Large intestine (tissue), 12 donors: ENCODE results near the gene NPRL2. TPM values are rescaled to one million over a fixed set of nuclear protein-coding genes. Genes with fewer than 3 reads are reported as not detected.

Experiments
- DNase-seq, 2 donors: peaks; one replicate each; pipeline versions ENCODE4 v3.0.0 to v3.0.0-alpha.2; 2013
- H3K27ac ChIP-seq: one replicate; pipeline ENCODE4 v1.5.1; 2013; ENCODE audit warnings: low read length
- H3K27me3 ChIP-seq: 2 replicates; pipeline ENCODE4 v1.6.1; 2013; ENCODE audit warnings: low read length; ENCODE audit not compliant: control insufficient read depth, insufficient read depth
- H3K36me3 ChIP-seq: 2 replicates; pipeline ENCODE4 v1.6.1; 2013; ENCODE audit warnings: low read length; ENCODE audit not compliant: control insufficient read depth, insufficient read depth
- H3K4me1 ChIP-seq: one replicate; pipeline ENCODE4 v1.6.1; 2013; ENCODE audit warnings: low read length; ENCODE audit not compliant: control insufficient read depth, insufficient read depth
- H3K4me3 ChIP-seq: one replicate; pipeline ENCODE4 v1.5.1; 2013; ENCODE audit warnings: low read length
- H3K9me3 ChIP-seq: one replicate; pipeline ENCODE4 v1.6.1; 2013; ENCODE audit warnings: mild to moderate bottlenecking, low read depth, low read length, moderate library complexity; ENCODE audit not compliant: control insufficient read depth
- WGBS: methylation state at CpG from one replicate; pipeline ENCODE4 v1.1.5; 2013; ENCODE audit warnings: low lambda C conversion rate; ENCODE audit not compliant: insufficient coverage; 5-methylcytosine and 5-hydroxymethylcytosine counted together
- long read RNA-seq, 11 donors: transcript quantifications; one replicate each; lab custom pipeline, GENCODE V29; 2026
- polyA plus RNA-seq: library from polyadenylated mRNA; unstranded; fragments of 120-200 nt; gene quantifications from one replicate; pipeline ENCODE4 v1.2.1, GENCODE V29; 2013

NPRL2 gene
- 20.7 TPM for polyA plus RNA-seq
- long read RNA-seq, donor 1, transcript NPRL2-201 (11 exons, 1,700 nt), result major isoform, 5 of 5 reads
- long read RNA-seq, donor 1, partial matches to known transcripts, result 0 of 5 reads
- long read RNA-seq, donor 1, other reads (novel, unspliced or antisense), result 0 of 5 reads
- long read RNA-seq, donor 2, transcript NPRL2-201 (11 exons, 1,700 nt), result major isoform, 6 of 39 reads
- long read RNA-seq, donor 2, partial matches to known transcripts, result 0 of 39 reads
- long read RNA-seq, donor 2, other reads (novel, unspliced or antisense), result 31 of 39 reads
- long read RNA-seq, donor 3, result 0 reads
- long read RNA-seq, donor 4, result 0 reads
- long read RNA-seq, donor 5, partial matches to known transcripts, result 0 of 1 reads
- long read RNA-seq, donor 5, other reads (novel, unspliced or antisense), result 0 of 1 reads
- long read RNA-seq, donor 6, transcript NPRL2-201 (11 exons, 1,700 nt), result major isoform, 6 of 8 reads
- long read RNA-seq, donor 6, partial matches to known transcripts, result 0 of 8 reads
- long read RNA-seq, donor 6, other reads (novel, unspliced or antisense), result 0 of 8 reads
- long read RNA-seq, donor 7, partial matches to known transcripts, result 0 of 4 reads
- long read RNA-seq, donor 7, other reads (novel, unspliced or antisense), result 0 of 4 reads
- long read RNA-seq, donor 8, transcript NPRL2-201 (11 exons, 1,700 nt), result major isoform, 7 of 7 reads
- long read RNA-seq, donor 8, partial matches to known transcripts, result 0 of 7 reads
- long read RNA-seq, donor 8, other reads (novel, unspliced or antisense), result 0 of 7 reads
- long read RNA-seq, donor 9, transcript NPRL2-201 (11 exons, 1,700 nt), result major isoform, 8 of 75 reads
- long read RNA-seq, donor 9, partial matches to known transcripts, result 62 of 75 reads
- long read RNA-seq, donor 9, other reads (novel, unspliced or antisense), result 5 of 75 reads
- long read RNA-seq, donor 10, transcript NPRL2-201 (11 exons, 1,700 nt), result major isoform, 10 of 10 reads
- long read RNA-seq, donor 10, partial matches to known transcripts, result 0 of 10 reads
- long read RNA-seq, donor 10, other reads (novel, unspliced or antisense), result 0 of 10 reads
- long read RNA-seq, donor 11, transcript NPRL2-201 (11 exons, 1,700 nt), result major isoform, 5 of 5 reads
- long read RNA-seq, donor 11, partial matches to known transcripts, result 0 of 5 reads
- long read RNA-seq, donor 11, other reads (novel, unspliced or antisense), result 0 of 5 reads

DNA sequence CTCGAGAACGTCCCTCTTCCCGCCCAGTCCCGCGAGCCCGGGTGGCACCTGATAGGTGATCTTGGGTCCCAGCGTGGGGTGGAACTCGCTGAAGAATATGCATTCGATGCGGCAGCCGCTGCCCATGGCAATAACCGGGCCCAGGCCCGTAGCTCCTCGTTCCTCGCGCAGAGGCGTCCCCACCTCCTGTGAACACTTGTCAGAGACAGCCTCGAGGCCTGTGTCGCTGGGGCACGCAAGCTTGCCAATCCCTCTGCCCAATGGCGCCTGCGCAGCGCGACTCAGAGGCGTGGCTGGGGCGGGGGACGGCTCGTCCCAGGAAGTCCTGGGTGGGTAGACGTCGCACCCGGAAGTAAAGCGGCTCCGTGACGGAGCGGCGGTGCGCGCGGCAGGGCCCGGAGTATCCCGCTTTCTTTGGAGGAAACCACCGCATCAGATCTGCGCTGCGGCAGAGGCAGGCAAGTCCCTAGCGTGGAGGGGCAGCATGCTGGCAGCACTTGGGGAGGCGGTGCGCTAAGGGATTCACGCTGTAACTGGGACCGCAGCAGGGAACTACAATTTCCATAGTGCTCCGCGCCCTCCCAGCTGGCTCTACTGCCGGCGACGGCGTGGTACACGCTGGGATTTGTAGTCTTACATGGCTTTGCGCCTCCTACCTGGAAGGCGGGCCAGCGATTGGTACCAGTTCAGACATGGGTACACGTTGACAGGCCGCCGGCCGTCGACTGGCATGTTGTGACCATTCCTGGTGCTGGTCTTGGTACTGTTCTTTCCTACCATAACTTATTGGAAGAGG lies at the start of gene NPRL2, which contains the start of gene CYB561D2:
NPRL2 (minus strand) TSS at position 249 of the 796 bp plus-strand sequence; CDS start at position 126, 123 bp downstream.
CYB561D2 (plus strand) TSS at position 336 of the 796 bp plus-strand sequence. CDS start 572 bp downstream, outside the sequence.
- H3K36me3 ChIP-seq, result peaks cover 55% of the 10 kb centered on the region

GRCh38 chr3:50396502-50396901 lies 45.9 kb upstream of the NPRL2 start:
- H3K4me1 ChIP-seq, result peaks cover 4% of the 10 kb centered on the region
- H3K4me3 ChIP-seq, result no peak overlapping the region
- H3K27ac ChIP-seq, result no peak overlapping the region
- H3K9me3 ChIP-seq, result no peaks in the 10 kb centered on the region
- no peaks in the 10 kb centered on the region for H3K36me3 ChIP-seq
- H3K27me3 ChIP-seq, result no peaks in the 10 kb centered on the region
- no peak for DNase-seq
- WGBS, result no CpG with 5 or more reads among the region's 10 CpGs

More for the DNA sequence above, at the start of gene NPRL2, which contains the start of gene CYB561D2:
- no peaks in the 10 kb centered on the region for H3K9me3 ChIP-seq
- DNase-seq, result peak; percentile 95 to 98
- H3K27me3 ChIP-seq, result no peaks in the 10 kb centered on the region
- peaks cover 30% of the 10 kb centered on the region for H3K4me1 ChIP-seq
- peak within 1 kb of the TSS; percentile 82 for H3K4me3 ChIP-seq
- H3K27ac ChIP-seq, result peak within 1 kb of the TSS; percentile 84
- no CpG with 5 or more reads among the region's 64 CpGs for WGBS

GRCh38 chr3:50395070-50395860 lies 44.7 kb upstream of the NPRL2 start:
- peak in 1 of 2 donors; percentile 36 for DNase-seq
- no CpG with 5 or more reads among the region's 10 CpGs for WGBS

DNA sequence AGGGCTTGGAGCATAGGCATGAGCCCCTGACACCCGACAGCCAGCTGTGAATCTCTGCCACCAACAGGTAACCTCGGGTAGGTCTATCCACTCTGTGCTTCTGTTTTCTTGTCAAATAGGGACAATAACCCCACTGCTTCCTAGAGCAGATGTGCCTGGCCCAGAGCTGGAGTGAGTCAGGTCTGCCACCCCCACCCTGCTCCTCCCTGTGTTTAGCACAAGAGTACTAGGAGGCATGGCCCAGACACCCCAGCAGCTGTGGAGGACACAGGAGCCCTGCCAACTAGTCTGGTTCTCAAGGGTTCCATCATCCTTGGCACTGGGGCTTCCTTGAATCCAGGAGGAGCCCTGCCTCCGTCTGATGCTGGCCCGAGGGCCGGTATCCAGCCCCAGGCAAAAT lies 42.5 kb upstream of the NPRL2 start:
- Histone ChIP-seq H3K9me3 (no peaks in the 10 kb centered on the region), H3K27me3 (no peaks in the 10 kb centered on the region), H3K27ac (no peak overlapping the region), H3K4me3 (no peak overlapping the region), H3K4me1 (peaks cover 21% of the 10 kb centered on the region), H3K36me3 (no peaks in the 10 kb centered on the region)
- WGBS, result no CpG with 5 or more reads among the region's 5 CpGs
- DNase-seq, result no peak

More at GRCh38 chr3:50395070-50395860, 44.7 kb upstream of the NPRL2 start:
- H3K36me3 ChIP-seq, result no peaks in the 10 kb centered on the region
- H3K4me1 ChIP-seq, result peaks cover 15% of the 10 kb centered on the region
- no peaks in the 10 kb centered on the region for H3K27me3 ChIP-seq
- H3K27ac ChIP-seq, result no peak overlapping the region
- H3K9me3 ChIP-seq, result no peaks in the 10 kb centered on the region
- no peak overlapping the region for H3K4me3 ChIP-seq

DNA sequence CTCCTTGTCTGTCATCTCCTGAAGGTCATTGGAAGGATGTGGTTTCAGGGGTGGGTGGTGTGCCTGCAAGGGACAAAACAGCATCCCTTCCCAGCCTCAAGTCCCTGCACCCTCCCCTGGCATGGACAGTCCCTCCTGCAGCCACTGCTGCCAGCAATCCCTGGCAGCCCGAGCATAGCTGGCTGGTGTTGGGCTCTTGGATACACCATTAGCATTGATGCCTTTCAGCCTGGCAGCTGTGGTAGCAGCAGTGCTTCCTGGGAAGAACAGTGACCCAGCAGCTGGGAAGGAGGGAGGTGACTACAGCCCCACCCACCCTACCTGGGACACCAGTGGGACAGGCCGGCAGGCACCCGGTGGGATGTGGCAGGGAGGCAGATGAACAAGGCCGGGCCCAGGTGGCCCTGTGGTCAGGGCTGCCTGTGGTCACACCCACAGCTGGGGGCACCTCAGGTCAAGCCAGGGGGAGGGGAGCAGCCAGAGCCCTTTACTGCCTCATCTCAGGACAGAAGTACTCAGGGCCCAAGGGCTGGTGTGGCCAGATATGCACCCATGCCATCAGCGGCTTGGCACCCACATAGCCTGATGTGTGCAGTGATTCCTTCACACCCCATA lies 41.6 kb upstream of the NPRL2 start:
- Histone ChIP-seq H3K9me3 (no peaks in the 10 kb centered on the region), H3K36me3 (no peaks in the 10 kb centered on the region), H3K27me3 (no peaks in the 10 kb centered on the region), H3K4me3 (no peak overlapping the region), H3K4me1 (peaks cover 21% of the 10 kb centered on the region), H3K27ac (no peak overlapping the region)
- WGBS, result no CpG with 5 or more reads among the region's 5 CpGs
- no peak for DNase-seq

DNA sequence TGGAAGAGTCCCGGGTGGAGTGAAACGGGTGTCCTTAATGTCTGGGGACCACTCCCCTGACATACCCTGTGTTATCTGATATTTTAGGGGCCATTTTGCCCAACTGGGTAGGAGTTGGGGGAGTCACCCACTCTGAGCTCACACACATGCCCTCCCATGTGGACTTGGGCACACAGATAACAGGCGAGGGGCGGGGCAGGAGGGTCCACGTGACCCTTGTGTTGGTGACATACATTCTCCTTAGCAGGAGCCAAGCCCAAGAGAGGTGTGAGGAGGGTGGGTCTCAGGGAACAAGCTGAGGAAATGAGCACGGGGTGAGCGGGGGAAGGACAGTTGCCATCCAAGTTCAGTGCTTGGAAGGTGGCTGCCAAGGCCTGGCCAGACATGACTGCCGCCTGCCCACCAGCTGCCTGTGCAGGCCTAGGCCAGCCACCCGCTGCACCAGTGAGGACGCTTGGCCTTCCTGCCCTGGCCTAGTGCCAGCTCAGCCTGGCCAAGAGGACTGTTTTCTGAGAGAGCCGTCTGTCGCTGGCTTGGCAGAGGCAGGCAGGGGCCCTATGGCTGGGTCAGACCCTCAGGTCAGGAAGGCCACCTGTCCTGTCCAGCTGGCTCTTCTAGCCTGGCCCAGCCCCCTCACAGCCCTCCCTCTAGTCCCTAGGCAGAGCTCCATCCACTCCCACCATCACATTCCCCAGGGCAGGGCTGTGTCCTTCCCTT lies 40.1 kb upstream of the NPRL2 start:
- H3K4me1 ChIP-seq, result peaks cover 20% of the 10 kb centered on the region
- H3K4me3 ChIP-seq, result no peak overlapping the region
- WGBS, result no CpG with 5 or more reads among the region's 12 CpGs
- no peaks in the 10 kb centered on the region for H3K9me3 ChIP-seq
- DNase-seq, result peak; percentile 91 to 96
- H3K36me3 ChIP-seq, result no peaks in the 10 kb centered on the region
- H3K27ac ChIP-seq, result peak overlapping the region; percentile 38
- H3K27me3 ChIP-seq, result no peaks in the 10 kb centered on the region

DNA sequence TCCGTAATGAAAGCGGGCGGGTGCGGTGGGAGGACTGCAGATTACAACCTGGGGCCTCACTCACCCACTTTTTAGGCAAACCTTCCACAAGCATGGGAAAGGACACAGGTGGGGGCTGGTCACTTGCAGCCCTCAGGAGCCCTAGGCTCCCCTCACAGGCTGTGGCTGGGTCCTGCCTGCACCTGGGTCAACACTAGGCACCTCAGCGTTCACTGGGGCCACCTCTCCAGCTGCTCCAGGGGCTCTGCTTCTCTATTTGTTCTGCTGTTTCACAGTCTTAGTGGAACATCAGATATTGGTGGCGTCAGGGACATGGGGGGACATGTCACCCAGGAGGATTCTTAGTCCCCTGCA lies 38.8 kb upstream of the NPRL2 start:
- H3K27ac ChIP-seq, result no peak overlapping the region
- H3K4me3 ChIP-seq, result no peak overlapping the region
- WGBS, result no CpG with 5 or more reads among the region's 6 CpGs
- no peak for DNase-seq
- H3K4me1 ChIP-seq, result peaks cover 17% of the 10 kb centered on the region
- no peaks in the 10 kb centered on the region for H3K9me3 ChIP-seq
- H3K27me3 ChIP-seq, result no peaks in the 10 kb centered on the region
- H3K36me3 ChIP-seq, result no peaks in the 10 kb centered on the region

- Histone ChIP-seq H3K4me1 (peaks cover 17% of the 10 kb centered on the region), H3K36me3 (no peaks in the 10 kb centered on the region), H3K27me3 (no peaks in the 10 kb centered on the region), H3K9me3 (no peaks in the 10 kb centered on the region), H3K4me3 (no peak overlapping the region), H3K27ac (no peak overlapping the region)
- WGBS, result no CpG with 5 or more reads among the region's 22 CpGs
- no peak for DNase-seq
These were observed 38.3 kb upstream of the NPRL2 start for GRCh38 chr3:50388720-50389413.
